Activated CD4-positive, alpha-beta T cell treated with anti-CD3 and anti-CD28 coated beads for 4 hours (primary cell): Measurements from ENCODE around the gene PACRGL.
"Not testable (repeated sequence)": the region's sequence is repeated elsewhere in the genome, so short reads cannot be mapped to it uniquely, and the experiment has no call there.

Source experiments
- DNase-seq, 2 donors: peaks; one replicate each; pipeline ENCODE4 v3.0.0-alpha.2; 2020

PACRGL gene

DNA sequence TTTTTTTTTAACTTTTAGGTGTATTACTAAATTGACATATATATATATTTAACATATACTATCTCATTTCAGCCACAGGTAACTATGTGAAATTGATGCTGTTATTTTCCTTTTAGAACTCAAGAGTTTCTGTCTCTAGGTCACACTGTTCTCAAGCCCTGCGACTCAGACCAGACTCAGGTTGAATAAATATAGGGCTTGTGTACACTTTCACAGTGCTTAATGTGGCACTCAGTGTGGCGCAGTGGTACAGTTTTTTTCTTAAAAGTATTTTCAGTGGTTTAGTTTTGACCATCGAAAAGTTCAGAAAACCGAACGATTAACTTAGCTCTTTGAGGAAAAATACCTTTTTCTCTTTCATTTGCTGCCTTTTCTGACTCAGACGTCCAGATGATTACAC is 24.7 kb downstream of the PACRGL start:
- no peak for DNase-seq

DNA sequence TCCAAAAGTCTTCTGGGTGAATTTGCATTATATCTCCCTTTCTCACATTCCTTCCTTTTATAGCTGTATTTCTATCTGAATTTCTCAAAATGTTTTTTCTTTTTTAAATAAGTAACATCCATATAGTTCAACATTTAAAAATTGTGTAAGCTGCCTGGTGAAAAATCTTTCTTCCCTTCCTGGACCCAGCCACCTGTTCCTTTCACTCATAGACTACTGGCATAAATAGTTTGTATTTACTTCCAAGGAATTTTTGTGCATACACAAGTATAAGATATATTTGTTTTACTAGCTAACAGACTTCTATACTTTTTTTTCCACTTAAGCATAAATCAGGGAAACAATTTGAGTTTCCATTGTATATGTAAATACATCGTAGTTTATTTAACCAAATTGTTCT is 35.7 kb downstream of the PACRGL start:
- no peak for DNase-seq

DNA sequence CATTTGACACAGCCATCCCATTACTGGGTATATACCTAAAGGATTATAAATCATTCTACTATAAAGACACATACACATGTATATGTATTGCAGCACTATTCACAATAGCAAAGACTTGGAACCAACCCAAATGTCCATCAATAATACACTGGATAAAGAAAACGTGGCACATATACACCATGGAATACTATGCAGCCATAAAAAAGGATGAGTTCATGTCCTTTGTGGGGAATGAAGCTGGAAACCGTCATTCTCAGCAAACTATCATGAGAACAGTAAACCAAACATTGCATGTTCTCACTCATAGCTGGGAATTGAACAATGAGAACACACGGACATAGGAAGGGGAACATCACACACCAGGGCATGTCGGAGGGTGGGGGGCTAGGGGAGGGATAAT is 45.7 kb downstream of the PACRGL start:
- DNase-seq, result not testable (repeated sequence)

DNA sequence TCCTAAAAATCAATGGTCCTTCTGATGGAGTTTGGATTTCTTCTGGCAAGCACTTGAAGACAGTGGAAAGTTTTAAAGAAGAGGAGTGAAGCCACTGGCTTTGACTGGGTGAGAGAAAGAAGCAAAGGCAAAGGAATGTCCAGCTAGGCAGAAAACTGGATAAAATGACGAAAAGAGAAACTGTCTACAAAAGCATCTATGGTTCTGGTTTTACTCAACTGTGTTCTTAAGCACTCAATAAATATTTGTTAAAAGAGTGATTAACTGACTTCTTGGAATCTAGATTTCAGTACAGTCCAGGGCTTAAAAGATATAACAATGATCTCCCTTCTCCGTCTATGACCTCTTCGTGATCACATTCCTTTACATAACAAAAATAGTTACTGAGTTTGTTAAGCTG is 52.4 kb downstream of the PACRGL start:
- DNase-seq, result no peak

DNA sequence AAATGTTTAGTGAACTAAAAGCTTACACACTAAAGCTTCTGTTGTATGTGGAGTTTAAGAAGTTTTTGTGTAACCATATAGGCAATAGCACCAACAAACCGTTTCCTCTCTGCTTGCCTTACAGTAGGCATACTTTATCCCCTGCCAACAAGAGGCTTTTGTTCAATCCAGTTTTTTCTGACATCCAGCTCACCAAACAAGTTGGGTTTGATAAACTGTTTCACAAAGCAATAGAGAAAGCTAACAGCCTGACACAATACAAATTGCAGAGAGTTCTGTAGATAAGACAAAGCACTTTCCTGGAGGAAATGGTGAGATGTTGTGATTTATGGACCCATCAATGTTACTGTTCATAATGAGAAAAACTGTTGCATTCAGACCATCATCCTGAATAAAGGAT is 53.8 kb downstream of the PACRGL start:
- no peak for DNase-seq

DNA sequence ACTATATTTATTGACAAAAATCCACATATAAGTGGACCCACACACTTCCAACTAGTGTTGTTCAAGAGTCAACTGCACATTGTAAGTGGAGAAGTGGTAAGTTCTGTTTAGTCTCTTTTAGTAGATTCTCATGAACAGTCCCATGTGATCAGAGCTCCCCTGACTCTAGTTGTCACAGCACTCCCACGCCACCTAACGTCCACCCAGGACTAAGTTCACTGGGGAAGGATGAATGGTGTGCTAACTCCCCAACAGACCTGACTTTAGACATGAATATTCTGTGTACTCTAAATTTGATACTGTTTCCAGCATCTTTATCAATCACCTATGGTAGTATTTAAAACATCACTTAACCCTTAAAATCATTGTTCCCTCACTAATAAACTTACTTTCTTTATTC is 59.8 kb downstream of the PACRGL start:
- no peak for DNase-seq

DNA sequence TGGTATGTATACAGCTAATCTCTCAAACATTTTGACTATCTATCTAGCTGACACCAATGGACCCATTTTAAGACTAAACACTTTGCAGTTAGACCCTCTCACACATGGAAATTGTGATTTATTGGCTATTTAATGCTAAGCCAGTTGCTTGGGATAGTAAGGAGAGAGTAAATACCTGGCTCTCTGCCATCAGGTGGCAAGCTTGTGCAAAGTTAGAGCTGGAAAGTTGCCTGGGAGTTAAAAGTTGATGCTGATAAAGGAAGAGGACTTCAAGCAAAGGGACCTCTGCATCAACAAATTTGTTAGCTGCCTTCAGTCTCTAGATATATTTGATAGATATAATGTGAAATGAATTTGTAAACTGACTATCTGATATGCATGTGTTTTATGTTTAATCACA is 61.1 kb downstream of the PACRGL start:
- no peak for DNase-seq

DNA sequence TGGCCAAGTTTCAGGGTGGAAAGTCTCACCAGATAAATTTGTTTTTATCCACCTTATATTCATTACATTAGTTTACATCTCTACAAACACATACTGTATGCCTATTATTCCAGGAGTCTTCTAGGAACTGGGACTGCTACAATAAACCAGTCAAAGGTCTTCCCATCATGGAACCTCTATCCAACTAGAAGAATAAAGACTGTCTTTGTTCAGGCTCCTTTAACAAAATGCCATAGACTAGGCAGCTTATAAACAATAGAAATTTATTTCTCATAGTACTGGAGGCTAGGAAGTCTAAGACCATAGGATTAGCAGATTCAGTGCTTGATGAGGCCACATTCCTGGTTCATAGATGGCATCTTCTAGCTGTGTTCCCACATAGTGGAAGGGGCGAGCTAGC is 61.6 kb downstream of the PACRGL start:
- no peak for DNase-seq

DNA sequence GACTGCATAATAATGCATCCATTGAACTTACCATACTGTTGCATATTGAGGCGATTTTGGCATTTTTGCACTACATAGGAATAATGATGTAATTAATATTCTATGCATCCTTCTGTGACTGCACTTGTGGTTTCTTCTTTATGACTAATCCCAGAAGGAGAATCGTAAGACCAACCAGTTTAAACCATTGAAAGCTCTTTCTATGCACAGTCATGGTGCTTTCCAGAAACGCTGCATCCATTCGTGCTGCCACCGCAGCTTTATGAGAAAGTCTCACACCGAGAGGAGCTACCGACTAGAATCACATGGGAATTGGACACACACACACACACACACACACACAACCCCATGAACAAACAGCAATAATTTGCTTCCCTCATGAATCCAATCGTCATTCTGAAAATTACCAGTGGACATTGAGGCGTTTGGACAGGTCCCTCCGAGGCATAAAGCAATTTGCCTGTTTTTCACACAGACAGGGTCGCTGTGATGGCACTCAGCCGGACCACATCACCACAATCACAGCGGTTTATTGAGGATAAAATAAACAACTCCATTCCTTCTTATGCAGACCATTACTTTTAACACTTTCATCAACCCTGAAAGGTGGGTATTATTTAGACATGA is 64.2 kb downstream of the PACRGL start:
- no peak for DNase-seq

DNA sequence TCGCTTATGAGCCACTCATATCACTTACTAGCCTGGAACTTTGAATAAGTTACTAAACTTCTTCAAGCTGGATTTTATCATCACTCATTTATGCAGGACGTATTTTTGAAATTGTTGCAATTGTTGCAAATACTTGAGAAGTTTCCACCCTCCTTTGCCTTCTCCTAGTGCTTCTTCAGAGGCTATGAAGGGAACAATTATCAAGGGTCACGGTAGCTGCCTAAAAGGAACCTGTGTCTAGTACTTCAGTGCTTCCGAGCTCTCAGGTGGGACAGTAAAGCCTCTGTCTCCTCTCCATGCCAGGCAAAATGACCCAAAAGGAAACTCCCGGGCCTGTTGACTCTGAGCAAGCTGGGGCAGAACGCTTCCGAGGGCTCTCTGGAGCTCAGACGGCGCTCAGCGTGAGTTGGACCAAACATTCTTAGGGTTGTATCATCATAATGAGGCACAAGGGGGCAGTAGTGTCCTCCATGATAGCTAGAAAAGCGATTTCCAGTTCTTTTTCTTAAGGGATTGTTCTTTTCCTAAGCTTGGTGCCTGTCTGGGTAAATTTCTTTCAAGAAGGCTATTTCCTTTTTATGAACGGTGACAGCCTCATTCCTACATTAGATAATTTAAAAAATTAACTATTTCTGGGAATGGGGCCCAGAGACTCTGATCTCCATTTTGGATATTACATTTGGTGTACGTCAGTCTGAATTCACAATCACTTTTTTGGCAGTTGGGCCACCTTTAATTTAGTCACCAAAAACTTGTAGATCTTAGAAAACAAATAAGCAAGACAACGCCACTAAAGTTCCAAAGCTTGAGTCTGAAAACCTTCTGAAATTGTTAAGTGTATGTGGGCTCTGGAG is 73.1 kb downstream of the PACRGL start:
- peak; percentile 1 to 7 for DNase-seq

DNA sequence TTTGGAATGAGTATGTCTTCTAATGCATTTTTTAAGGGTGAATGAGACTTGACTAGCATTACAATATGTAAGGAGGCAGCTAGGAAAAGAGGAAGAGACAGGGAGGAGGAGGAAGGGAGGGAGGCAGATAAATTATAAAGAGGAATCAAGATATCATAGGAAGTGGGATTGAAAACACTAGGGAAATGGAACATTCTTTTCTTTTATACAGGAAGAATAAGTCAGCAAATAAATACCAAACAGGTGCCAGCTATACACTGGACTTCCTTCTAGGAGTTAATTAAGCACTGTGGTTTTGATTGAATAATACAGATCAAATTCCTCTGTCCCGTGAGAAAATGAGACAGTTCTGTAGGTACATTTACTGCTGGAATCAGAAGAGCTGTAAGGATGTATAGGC is 78.6 kb downstream of the PACRGL start:
- DNase-seq, result no peak

DNA sequence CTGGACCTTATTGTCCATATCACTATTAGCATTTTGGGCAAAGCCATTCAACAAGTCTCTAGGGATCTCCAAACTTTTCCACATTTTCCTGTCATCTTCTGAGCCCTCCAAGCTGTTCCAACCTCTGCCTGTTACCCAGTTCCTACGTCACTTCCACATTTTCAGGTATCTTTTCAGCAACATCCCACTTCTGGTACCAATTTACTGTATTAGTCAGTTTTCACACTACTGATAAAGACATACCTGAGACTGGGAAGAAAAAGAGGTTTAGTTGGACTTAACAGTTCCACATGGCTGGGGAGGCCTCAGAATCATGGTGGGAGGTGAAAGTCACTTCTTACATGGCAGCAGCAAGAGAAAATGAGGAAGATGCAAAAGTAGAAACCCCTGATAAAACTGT is 82.9 kb downstream of the PACRGL start:
- DNase-seq, result not testable (repeated sequence)

DNA sequence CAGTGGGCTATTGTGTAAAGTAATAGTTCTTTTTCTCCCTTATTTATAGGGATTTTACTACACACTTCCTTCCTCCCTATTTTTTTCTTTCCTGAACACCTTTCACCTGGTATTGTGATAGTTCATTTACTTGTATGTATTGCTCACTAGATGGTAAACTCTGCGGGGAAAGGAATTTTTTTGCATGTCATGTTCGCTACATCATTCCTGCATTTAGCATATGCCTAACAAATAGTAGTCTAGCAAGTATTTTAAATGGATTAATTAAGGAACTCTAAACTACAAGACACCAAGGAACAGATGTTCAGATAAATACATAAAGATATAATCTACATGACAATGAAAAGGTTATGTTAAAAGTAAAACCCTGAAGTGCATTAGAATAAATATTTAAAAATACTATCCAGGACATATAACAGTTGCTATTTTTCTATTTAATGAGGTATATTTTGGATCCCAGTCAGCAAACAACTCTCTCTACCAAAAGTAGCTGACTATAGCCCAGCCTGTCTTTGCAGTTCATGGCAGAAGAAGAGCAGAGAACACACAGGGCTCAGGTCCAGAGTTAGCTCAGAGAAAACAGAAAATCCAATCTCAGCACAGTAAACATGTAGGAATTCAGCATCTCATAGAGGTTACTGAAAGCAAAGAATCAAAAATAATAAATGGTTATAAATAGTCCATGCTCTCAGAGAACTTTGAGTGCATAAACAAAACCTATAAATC is 87.8 kb downstream of the PACRGL start:
- no peak for DNase-seq
